Activated CD4-positive, alpha-beta T cell treated with anti-CD3 and anti-CD28 coated beads for 36 hours (primary cell): ENCODE results near the gene PRIM2. TPM values are rescaled to one million over a fixed set of nuclear protein-coding genes. Genes with fewer than 3 reads are reported as not detected.
"Not testable (repeated sequence)": the region's sequence is repeated elsewhere in the genome, so short reads cannot be mapped to it uniquely, and the experiment has no call there.

Experiments
- ATAC-seq: fragments of 200-7000 bp; cut with Tn5 transposase; one replicate; pipeline ENCODE4 v1.10.0; 2021; ENCODE audit warnings: mild to moderate bottlenecking, moderate library complexity
- CTCF ChIA-PET: fragments of 350-600 bp; sonication (Branson Sonifier 250); formaldehyde crosslinking; loops from one replicate; lab custom pipeline; 2021; ENCODE audit warnings: antibody characterized with exemption; lab: Charles Lee
- POLR2A ChIA-PET: fragments of 350-600 bp; sonication (Branson Sonifier 250); formaldehyde crosslinking; loops from one replicate; lab custom pipeline; 2021; ENCODE audit warnings: antibody characterized with exemption, inconsistent platforms; lab: Charles Lee
- DNase-seq: peaks from one replicate; pipeline ENCODE4 v3.0.0-alpha.2; 2020
- H3K27ac Mint-ChIP-seq: one replicate; pipeline ENCODE4 v1.8.0; 2021; ENCODE audit warnings: mixed read lengths
- H3K27me3 Mint-ChIP-seq: one replicate; pipeline ENCODE4 v1.8.0; 2021; ENCODE audit warnings: mixed read lengths
- H3K36me3 Mint-ChIP-seq: one replicate; pipeline ENCODE4 v1.8.0; 2021; ENCODE audit warnings: low read depth, mixed read lengths
- H3K4me1 Mint-ChIP-seq: one replicate; pipeline ENCODE4 v1.8.0; 2021; ENCODE audit warnings: mixed read lengths
- H3K4me3 Mint-ChIP-seq: one replicate; pipeline ENCODE4 v1.8.0; 2021; ENCODE audit warnings: mild to moderate bottlenecking, moderate library complexity, mixed read lengths
- H3K9me3 Mint-ChIP-seq: one replicate; pipeline ENCODE4 v1.8.0; 2021; ENCODE audit warnings: low read depth, mixed read lengths
- intact Hi-C, 2 experiments: fragments of 100-400 bp; cut with DNase I in 1 of 2; cut with micrococcal nuclease in 1 of 2; formaldehyde crosslinking; loops; one replicate each; pipeline versions ENCODE4 v1.14.2 to v1.15.1; 2022 to 2024; cut with DNase I, micrococcal nuclease
- total RNA-seq, 2 experiments: library from RNA; stranded (reverse); gene quantifications; one replicate each; pipeline ENCODE4 v1.2.3, GENCODE V29; 2021

PRIM2 gene, protein sequence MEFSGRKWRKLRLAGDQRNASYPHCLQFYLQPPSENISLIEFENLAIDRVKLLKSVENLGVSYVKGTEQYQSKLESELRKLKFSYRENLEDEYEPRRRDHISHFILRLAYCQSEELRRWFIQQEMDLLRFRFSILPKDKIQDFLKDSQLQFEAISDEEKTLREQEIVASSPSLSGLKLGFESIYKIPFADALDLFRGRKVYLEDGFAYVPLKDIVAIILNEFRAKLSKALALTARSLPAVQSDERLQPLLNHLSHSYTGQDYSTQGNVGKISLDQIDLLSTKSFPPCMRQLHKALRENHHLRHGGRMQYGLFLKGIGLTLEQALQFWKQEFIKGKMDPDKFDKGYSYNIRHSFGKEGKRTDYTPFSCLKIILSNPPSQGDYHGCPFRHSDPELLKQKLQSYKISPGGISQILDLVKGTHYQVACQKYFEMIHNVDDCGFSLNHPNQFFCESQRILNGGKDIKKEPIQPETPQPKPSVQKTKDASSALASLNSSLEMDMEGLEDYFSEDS
- 10 to 100 TPM; 36.4 to 42.3 TPM for total RNA-seq

GRCh38 chr6:57317060-57317943, at the start of gene PRIM2:
PRIM2 (plus strand) TSS chr6:57317630; CDS start chr6:57318446, 816 bp downstream.
- Mint-ChIP-seq H3K4me1 (peaks cover 35% of the 10 kb centered on the region), H3K9me3 (peaks cover 4% of the 10 kb centered on the region), H3K27ac (peak within 1 kb of the TSS; percentile 98), H3K36me3 (peaks cover 43% of the 10 kb centered on the region), H3K4me3 (peak within 1 kb of the TSS; percentile 99), H3K27me3 (no peaks in the 10 kb centered on the region)
- CTCF ChIA-PET = interaction anchor here (0.5 to 4.7 kb wide), 27 partner anchors 9 to 840 kb away, joined by 3 to 80 read pairs (median 3); partner anchors contain the start of genes BAG2, BEND6 and RAB23
- intact Hi-C loops = loop anchor here (1.0 to 5.0 kb wide), 14 partner anchors 95 to 960 kb away; partner anchors contain the start of genes BAG2 (in 2 of the 2), RAB23 (in 2 of the 2), BEND6 (in 1 of the 2) and KIAA1586 (in 1 of the 2)
- POLR2A ChIA-PET = no interaction called here
- DNase-seq (peak; percentile 90), ATAC-seq (peak; percentile 91)

DNA sequence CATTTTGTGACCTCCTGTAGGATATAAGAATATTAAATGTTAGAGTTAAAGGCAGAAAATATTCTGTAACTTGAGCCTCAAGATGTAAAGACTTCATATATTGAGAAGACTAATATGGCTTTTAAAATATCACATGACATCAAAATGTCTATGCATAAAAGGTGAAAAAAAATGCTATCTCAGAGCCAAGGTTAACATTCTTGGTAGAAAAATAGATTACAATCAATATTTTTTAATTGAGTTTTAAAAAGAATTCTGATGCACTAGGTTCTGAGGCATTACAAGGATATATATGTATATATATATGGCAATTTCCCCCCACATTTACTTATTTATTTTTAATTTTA, 49.2 kb upstream of the PRIM2 start:
- ChIA-PET CTCF (interaction anchor here (0.6 to 3.6 kb wide), 3 partner anchors 19 to 56 kb away, joined by 3 to 17 read pairs (median 3); partner anchors contain the start of gene PRIM2), POLR2A (no interaction called here)
- intact Hi-C loops = loop anchor here (1.0 to 5.0 kb wide), 3 partner anchors 46 to 61 kb away; partner anchors contain the start of gene RAB23 (in 1 of the 2)
- H3K36me3 Mint-ChIP-seq = no peaks in the 10 kb centered on the region
- no peak for DNase-seq
- no peak for ATAC-seq
- peaks cover 23% of the 10 kb centered on the region for H3K4me1 Mint-ChIP-seq
- H3K9me3 Mint-ChIP-seq = no peaks in the 10 kb centered on the region
- peaks cover 18% of the 10 kb centered on the region for H3K27me3 Mint-ChIP-seq
- no peak overlapping the region for H3K4me3 Mint-ChIP-seq
- no peak overlapping the region for H3K27ac Mint-ChIP-seq

DNA sequence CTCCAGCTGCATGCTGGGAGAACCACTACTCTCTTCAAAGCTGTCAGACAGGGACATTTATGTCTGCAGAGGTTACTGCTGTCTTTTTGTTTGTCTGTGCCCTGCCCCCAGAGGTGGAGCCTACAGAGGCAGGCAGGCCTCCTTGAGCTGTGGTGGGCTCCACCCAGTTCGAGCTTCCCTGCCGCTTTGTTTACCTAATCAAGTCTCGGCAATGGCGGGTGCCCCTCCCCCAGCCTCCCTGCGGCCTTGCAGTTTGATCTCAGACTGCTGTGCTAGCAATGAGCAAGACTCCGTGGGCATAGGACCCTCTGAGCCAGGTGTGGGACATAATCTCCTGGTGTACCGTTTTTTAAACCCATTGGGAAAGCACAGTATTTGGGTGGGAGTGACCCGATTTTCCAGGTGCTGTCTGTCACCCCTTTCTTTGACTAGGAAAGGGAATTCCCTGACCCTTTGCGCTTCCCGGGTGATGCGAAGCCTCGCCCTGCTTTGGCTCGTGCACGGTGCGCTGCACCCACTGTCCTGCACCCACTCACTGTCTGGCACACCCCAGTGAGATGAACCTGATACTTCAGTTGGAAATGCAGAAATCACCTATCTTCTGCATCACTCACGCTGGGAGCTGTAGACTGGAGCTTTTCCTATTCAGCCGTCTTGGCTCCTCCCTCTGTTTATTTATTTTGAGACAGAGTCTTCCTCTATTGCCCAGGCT, 43.2 kb upstream of the PRIM2 start:
- H3K27me3 Mint-ChIP-seq = peaks cover 18% of the 10 kb centered on the region
- H3K9me3 Mint-ChIP-seq, POLR2A ChIA-PET, ATAC-seq, H3K4me1 Mint-ChIP-seq, intact Hi-C loops, H3K36me3 Mint-ChIP-seq, DNase-seq, H3K4me3 Mint-ChIP-seq, H3K27ac Mint-ChIP-seq: not testable (repeated sequence)
- CTCF ChIA-PET = interaction anchor here (1.3 kb wide), 1 partner anchor 42 kb away, joined by 5 read pairs; no protein-coding TSS in a partner anchor

DNA sequence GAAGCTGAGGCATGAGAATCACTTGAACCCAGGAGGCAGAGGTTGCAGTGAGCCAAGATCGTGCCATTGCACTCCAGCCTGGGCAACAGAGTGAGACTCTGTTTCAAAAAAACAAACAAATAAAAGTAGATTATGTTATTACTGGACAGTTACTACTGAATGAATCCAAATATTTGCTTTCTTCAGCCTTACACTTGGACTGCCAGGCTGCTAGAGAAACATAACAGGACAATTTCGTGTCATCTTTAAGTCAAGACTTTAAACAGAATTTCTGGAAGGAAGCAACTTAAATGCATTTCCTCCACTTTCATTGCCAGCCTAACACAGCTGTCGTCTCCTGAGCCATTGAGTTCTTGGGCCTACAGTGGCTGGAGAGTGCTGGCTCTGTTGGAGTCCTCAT, 42.0 kb upstream of the PRIM2 start:
- ChIA-PET CTCF (interaction anchor here (0.8 kb wide), 1 partner anchor 42 kb away, joined by 3 read pairs; the partner anchor contains the start of gene PRIM2), POLR2A (no interaction called here)
- intact Hi-C loops = no loop called here
- DNase-seq = no peak
- Mint-ChIP-seq H3K36me3 (no peaks in the 10 kb centered on the region), H3K4me3 (no peak overlapping the region), H3K27ac (no peak overlapping the region), H3K9me3 (no peaks in the 10 kb centered on the region), H3K27me3 (peaks cover 24% of the 10 kb centered on the region), H3K4me1 (no peaks in the 10 kb centered on the region)
- no peak for ATAC-seq

GRCh38 chr6:57276946-57277345, 40.5 kb upstream of the PRIM2 start:
- Mint-ChIP-seq H3K27me3 (peaks cover 17% of the 10 kb centered on the region), H3K27ac (no peak overlapping the region), H3K9me3 (no peaks in the 10 kb centered on the region), H3K4me1 (no peaks in the 10 kb centered on the region), H3K36me3 (no peaks in the 10 kb centered on the region), H3K4me3 (no peak overlapping the region)
- DNase-seq (no peak), ATAC-seq (no peak)
- ChIA-PET CTCF (no interaction called here), POLR2A (no interaction called here)
- intact Hi-C loops = no loop called here

- Mint-ChIP-seq H3K4me1 (no peaks in the 10 kb centered on the region), H3K36me3 (no peaks in the 10 kb centered on the region), H3K4me3 (no peak overlapping the region), H3K27me3 (peaks cover 8% of the 10 kb centered on the region), H3K27ac (no peak overlapping the region), H3K9me3 (no peaks in the 10 kb centered on the region)
- ATAC-seq (no peak), DNase-seq (no peak)
- ChIA-PET CTCF (no interaction called here), POLR2A (no interaction called here)
- intact Hi-C loops = no loop called here
Measured at GRCh38 chr6:57278570-57278969, 38.9 kb upstream of the PRIM2 start.

DNA sequence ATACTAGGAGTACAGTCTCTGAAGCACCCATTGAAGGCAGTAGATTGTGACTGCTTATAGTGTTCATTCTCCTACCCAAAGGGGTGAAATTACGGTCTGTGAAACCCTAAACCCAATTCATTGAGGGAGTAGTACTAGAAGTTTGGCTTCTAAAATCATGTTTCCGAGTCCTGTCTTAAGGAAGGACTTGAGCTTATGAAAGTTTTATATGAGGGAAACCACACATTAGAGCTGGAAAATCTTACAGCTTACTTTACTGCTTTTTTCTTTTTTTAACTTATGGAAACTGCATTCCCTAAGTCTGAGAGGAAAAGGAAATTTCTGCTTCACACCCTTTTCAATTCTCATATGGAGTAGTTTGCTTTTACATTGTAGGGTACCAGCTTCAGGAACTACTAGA, 38.4 kb upstream of the PRIM2 start:
- H3K36me3 Mint-ChIP-seq = no peaks in the 10 kb centered on the region
- H3K4me3 Mint-ChIP-seq = no peak overlapping the region
- H3K4me1 Mint-ChIP-seq = no peaks in the 10 kb centered on the region
- intact Hi-C loops = no loop called here
- DNase-seq (no peak), ATAC-seq (no peak)
- CTCF ChIA-PET = no interaction called here
- POLR2A ChIA-PET = no interaction called here
- no peak overlapping the region for H3K27ac Mint-ChIP-seq
- peaks cover 10% of the 10 kb centered on the region for H3K27me3 Mint-ChIP-seq
- H3K9me3 Mint-ChIP-seq = no peaks in the 10 kb centered on the region

DNA sequence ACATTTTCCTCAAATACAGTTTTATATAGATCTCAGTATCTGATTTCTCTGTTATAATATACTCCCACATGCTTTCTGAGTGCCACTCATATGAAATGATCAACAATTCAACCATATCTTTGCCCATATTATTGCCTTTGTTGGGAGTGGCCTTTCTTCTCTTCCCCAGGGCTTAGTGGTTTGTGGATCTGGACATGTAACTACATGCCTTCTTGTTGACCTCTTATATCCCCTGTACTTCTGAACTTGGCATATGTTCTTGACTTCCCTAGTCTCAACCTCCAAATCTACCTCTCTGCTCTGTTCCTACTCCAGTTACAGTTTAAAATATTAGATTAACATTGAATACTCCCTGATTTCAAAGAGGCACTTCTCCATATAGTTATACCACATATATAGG, 34.3 kb upstream of the PRIM2 start:
- H3K4me1 Mint-ChIP-seq = no peaks in the 10 kb centered on the region
- ChIA-PET CTCF (no interaction called here), POLR2A (no interaction called here)
- no peaks in the 10 kb centered on the region for H3K9me3 Mint-ChIP-seq
- no peak overlapping the region for H3K4me3 Mint-ChIP-seq
- no peaks in the 10 kb centered on the region for H3K36me3 Mint-ChIP-seq
- peaks cover 27% of the 10 kb centered on the region for H3K27me3 Mint-ChIP-seq
- DNase-seq (no peak), ATAC-seq (no peak)
- intact Hi-C loops = no loop called here
- no peak overlapping the region for H3K27ac Mint-ChIP-seq

- intact Hi-C loops = no loop called here
- ChIA-PET CTCF (interaction anchor here (0.5 kb wide), 1 partner anchor 375 kb away, joined by 4 read pairs; no protein-coding TSS in a partner anchor), POLR2A (no interaction called here)
- DNase-seq = no peak
- ATAC-seq = no peak
- Mint-ChIP-seq H3K9me3 (no peaks in the 10 kb centered on the region), H3K36me3 (no peaks in the 10 kb centered on the region), H3K4me1 (no peaks in the 10 kb centered on the region), H3K4me3 (no peak overlapping the region), H3K27me3 (peaks cover 28% of the 10 kb centered on the region), H3K27ac (no peak overlapping the region)
Measured at GRCh38 chr6:57283911-57284455, 33.4 kb upstream of the PRIM2 start.

- CTCF ChIA-PET, POLR2A ChIA-PET, H3K4me1 Mint-ChIP-seq, intact Hi-C loops, DNase-seq, ATAC-seq, H3K27ac Mint-ChIP-seq, H3K36me3 Mint-ChIP-seq, H3K9me3 Mint-ChIP-seq, H3K4me3 Mint-ChIP-seq: not testable (repeated sequence)
- H3K27me3 Mint-ChIP-seq = peaks cover 30% of the 10 kb centered on the region
Measured at GRCh38 chr6:57288136-57288535, 29.3 kb upstream of the PRIM2 start.
